Measurements from ENCODE around the gene NOTUM.
"Not testable (repeated sequence)": the region's sequence is repeated elsewhere in the genome, so short reads cannot be mapped to it uniquely, and the experiment has no call there.

NOTUM gene

DNA sequence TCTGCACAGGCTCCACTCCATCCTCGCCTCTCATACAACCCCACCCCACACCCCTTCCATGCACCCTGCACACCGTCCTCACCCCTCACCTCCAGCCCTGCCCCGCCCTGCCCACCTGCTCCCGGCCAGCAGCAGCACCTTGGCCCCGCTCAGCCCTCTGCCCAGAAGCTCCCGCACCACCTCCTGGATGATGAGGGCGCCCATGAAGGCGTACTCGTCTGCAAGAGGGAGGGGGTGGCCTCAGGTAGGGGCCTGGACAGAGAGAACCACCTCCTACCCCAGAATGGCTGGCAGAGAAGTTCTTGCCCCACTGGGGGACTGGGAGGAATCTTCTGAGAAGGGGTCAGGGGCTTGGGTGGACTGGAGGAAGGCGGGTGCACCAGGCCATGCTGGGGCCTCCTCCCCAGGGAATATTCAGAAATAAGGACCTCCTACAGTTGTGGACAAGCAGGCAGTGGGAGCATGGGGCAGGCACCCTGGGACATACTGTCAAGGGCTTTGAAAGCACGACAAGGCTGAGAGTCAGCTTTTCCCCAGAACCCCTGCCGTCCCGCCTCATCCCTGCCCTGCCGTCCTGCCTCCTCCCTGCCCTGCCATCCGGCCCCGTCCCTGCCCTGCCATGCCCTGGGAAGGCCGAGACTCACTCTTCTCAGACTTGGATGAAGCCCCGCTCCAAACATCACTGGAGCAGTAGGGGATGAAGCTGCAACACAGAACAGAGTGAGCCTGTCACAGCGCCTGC lies 3.1 kb downstream of the NOTUM start:
- TF ChIP-seq YY1 (IDR thresholded peaks at IDR 0.05; ENCODE audit: insufficient read depth, insufficient read length), result no peak
- no peak for TF ChIP-seq ZNF274 (IDR thresholded peaks at IDR 0.05; ENCODE audit: low read depth, low read length)
- TF ChIP-seq SUZ12 (IDR thresholded peaks at IDR 0.05; ENCODE audit: extremely low read depth, insufficient read depth, insufficient read length), result no peak
- DNase-seq (ENCODE audit: low read depth, low spot score), result no peak
- Histone ChIP-seq H3K9me3 (ENCODE audit: insufficient read depth, low read length) (peaks cover 9% of the 10 kb centered on the region; the same call in 1 of the 2 replicates), H3K4me3 (ENCODE audit: insufficient read length, low read depth) (no peak overlapping the region), H3K4me1 (ENCODE audit: insufficient read depth, insufficient read length) (peaks cover 23% of the 10 kb centered on the region), H3K9ac (ENCODE audit: insufficient read length, low read depth) (peak overlapping the region; percentile 42), H3K36me3 (ENCODE audit: insufficient read depth, insufficient read length, low read length) (peaks cover 17% of the 10 kb centered on the region), H3K27me3 (ENCODE audit: insufficient read depth, insufficient read length) (peaks cover 45% of the 10 kb centered on the region)

DNA sequence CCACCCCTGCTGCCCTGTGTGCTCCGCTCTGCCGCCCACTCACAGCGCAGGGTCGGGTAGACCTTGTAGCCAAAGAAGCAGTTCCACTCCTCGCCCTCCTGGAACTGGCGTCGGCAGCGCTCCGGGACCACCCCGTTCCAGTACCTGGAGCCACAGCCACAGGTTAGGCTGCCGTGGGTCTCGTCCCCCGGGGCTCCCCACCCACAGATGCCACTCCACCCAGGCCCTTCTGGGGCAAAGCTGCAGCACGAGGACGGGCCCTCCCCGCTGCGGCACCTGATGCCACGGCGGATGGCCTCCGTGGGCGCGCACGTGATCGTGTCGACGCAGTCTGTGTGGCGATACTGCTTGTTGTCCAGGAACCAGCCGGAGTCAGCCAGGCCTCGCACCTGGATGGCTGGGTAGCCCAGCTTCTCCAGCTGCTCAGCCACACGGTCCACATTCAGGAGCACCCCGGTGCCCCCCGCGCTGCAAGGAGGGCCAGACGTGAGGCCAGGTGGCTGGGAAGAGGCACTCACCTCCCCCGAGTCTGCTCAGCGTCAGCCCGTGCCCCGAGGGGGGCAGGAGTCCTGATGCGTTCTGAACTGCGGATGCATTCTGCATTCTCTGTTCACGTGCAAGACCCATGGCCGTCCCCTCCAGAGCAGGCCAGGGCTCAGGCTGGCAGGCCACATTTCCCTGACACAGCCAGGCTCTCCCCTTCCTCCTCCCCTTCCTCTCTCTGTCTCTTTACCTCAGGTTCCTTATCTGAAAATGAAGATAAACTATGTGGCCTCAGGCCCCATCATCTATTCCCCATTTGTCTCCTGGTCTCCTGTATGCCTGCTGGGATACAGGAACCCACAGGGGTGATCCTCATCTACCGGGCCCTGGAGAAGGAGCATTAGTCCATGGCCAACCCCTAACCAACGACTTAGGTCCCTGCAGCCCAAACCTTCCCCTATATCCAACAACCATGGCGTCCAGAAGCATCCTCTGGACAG lies 4.1 kb downstream of the NOTUM start:
- H3K27me3 ChIP-seq (ENCODE audit: insufficient read depth, insufficient read length), result peaks cover 35% of the 10 kb centered on the region
- no peak for DNase-seq (ENCODE audit: low read depth, low spot score)
- peaks cover 21% of the 10 kb centered on the region for H3K4me1 ChIP-seq (ENCODE audit: insufficient read depth, insufficient read length)
- H3K9ac ChIP-seq (ENCODE audit: insufficient read length, low read depth), result peak overlapping the region; percentile 42
- H3K36me3 ChIP-seq (ENCODE audit: insufficient read depth, insufficient read length, low read length), result peaks cover 17% of the 10 kb centered on the region
- H3K9me3 ChIP-seq (ENCODE audit: insufficient read depth, low read length), result peaks cover 9% of the 10 kb centered on the region; the same call in 1 of the 2 replicates
- no peak overlapping the region for H3K4me3 ChIP-seq (ENCODE audit: insufficient read length, low read depth)
- no peak for TF ChIP-seq YY1 (IDR thresholded peaks at IDR 0.05; ENCODE audit: insufficient read depth, insufficient read length)
- TF ChIP-seq ZNF274 (IDR thresholded peaks at IDR 0.05; ENCODE audit: low read depth, low read length), result no peak
- no peak for TF ChIP-seq SUZ12 (IDR thresholded peaks at IDR 0.05; ENCODE audit: extremely low read depth, insufficient read depth, insufficient read length)

DNA sequence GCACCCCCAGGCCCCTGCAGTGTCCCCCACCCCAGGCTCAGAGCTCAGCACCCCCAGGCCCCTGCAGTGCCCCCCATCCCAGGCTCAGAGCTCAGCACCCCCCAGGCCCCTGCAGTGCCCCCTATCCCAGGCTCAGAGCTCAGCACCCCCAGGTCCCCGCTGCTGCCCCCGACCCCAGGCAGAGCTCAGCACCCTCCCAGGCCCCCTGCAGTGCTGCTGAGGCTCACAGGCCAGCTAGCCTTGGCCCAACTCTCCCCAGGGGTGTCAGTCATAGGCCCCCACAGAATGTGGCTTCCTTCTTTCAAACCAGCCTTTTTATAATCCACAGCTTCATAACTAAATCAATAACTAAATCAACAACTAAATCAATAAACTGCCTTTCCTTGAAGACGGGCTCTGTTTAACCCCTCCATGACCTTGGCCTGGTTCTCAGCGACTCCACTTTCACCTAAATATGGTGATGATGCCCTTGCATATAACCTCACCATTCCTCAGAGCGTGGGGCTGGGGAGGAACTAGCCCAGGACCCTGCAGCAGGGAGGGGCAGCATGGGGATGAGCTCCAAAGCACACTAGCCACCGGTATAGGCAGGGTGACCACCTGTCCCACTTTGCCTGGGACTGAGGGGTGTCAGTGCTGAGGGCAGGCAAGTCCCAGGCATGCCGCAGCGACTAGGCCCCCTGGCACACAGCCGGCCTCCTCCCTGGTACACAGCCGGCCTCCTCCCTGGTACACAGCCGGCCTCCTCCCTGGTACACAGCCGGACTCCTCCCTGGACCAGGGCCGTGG lies 5.0 kb downstream of the NOTUM start:
- Histone ChIP-seq H3K27me3 (ENCODE audit: insufficient read depth, insufficient read length) (peaks cover 30% of the 10 kb centered on the region), H3K4me1 (ENCODE audit: insufficient read depth, insufficient read length) (peaks cover 18% of the 10 kb centered on the region), H3K9ac (ENCODE audit: insufficient read length, low read depth) (peak overlapping the region; percentile 42), H3K9me3 (ENCODE audit: insufficient read depth, low read length) (peaks cover 9% of the 10 kb centered on the region; the same call in 1 of the 2 replicates), H3K4me3 (ENCODE audit: insufficient read length, low read depth) (no peak overlapping the region), H3K36me3 (ENCODE audit: insufficient read depth, insufficient read length, low read length) (peaks cover 17% of the 10 kb centered on the region)
- TF ChIP-seq YY1 (IDR thresholded peaks at IDR 0.05; ENCODE audit: insufficient read depth, insufficient read length) (no peak), SUZ12 (IDR thresholded peaks at IDR 0.05; ENCODE audit: extremely low read depth, insufficient read depth, insufficient read length) (no peak), ZNF274 (IDR thresholded peaks at IDR 0.05; ENCODE audit: low read depth, low read length) (no peak)
- no peak for DNase-seq (ENCODE audit: low read depth, low spot score)

DNA sequence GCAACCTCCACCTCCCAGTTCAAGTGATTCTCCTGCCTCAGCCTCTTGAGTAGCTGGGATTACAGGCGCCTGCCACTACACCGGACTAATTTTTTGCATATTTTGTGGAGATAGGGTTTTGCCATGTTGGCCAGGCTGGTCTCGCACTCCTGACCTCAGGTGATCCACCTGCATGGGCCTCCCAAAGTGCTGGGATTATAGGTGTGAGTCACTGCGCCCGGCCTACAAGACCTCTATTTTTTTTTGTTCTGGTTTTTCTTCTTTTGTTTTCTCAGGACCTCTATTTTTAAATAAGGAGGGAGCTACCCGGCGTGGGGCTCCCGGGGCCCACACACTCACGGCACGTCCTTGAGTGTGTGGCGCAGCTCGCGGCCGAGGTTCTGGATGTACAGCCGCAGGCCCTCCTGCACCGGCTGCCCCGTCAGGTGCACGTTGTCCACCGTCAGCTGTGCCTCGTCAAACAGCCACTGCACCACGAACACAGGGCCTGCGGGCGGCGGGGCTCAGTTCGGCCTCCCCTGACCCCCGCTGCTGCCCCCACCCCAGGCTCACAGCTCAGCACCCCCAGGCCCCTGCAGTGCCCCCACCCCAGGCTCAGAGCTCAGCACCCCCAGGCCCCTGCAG lies 5.8 kb downstream of the NOTUM start:
- Histone ChIP-seq H3K9me3 (ENCODE audit: insufficient read depth, low read length) (peaks cover 9% of the 10 kb centered on the region; the same call in 1 of the 2 replicates), H3K4me3 (ENCODE audit: insufficient read length, low read depth) (no peak overlapping the region), H3K27me3 (ENCODE audit: insufficient read depth, insufficient read length) (peaks cover 24% of the 10 kb centered on the region), H3K4me1 (ENCODE audit: insufficient read depth, insufficient read length) (peaks cover 18% of the 10 kb centered on the region), H3K36me3 (ENCODE audit: insufficient read depth, insufficient read length, low read length) (peaks cover 17% of the 10 kb centered on the region), H3K9ac (ENCODE audit: insufficient read length, low read depth) (no peak overlapping the region)
- DNase-seq (ENCODE audit: low read depth, low spot score), result no peak
- TF ChIP-seq ZNF274 (IDR thresholded peaks at IDR 0.05; ENCODE audit: low read depth, low read length) (no peak), YY1 (IDR thresholded peaks at IDR 0.05; ENCODE audit: insufficient read depth, insufficient read length) (no peak)

DNA sequence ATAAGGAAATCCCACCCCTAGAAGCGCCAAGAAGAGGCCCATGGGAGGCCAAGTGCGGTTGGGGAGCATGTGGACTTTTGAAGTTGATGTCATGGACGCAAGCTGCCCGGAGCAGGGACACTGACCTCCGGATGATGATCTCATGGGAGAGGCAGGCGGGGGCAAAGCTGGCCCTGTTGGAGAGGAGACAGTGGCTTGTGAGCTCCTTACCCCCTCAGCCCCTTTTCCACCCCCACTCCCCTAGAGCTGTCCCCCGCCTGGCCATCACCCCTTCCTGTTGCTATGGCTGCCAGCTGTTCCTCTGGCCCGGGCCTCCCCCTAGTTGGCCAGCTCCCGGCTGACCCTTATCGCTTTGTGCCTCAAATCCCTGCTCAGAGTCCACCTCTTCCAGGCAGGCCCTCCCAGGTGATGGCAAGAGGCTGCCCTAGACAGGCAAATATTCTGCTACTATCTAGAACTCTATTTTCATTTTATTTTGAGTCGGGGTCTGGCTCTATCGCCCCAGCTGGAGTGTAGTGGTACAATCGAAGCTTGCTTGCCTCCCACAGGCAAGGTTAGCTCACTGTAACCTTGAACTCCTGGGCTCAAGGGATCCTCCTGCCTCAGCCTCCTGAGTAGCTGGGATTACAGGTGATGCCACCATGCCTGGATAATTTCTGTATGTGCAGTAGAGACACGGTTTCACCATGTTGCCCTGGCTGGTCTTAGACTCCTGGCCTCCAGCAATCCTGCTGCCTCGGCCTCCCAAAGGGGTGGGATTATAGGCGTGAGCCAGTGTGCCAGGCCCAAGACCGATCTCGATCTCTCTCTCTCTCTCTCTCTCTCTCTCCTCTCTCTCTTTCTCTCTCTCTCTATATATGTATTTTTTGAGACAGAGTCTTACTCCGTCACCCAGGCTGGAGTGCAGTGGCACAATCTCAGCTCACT lies 6.6 kb downstream of the NOTUM start:
- H3K4me3 ChIP-seq (ENCODE audit: insufficient read length, low read depth), result no peak overlapping the region
- peaks cover 9% of the 10 kb centered on the region; the same call in 1 of the 2 replicates for H3K9me3 ChIP-seq (ENCODE audit: insufficient read depth, low read length)
- no peak for DNase-seq (ENCODE audit: low read depth, low spot score)
- H3K27me3 ChIP-seq (ENCODE audit: insufficient read depth, insufficient read length), result peaks cover 17% of the 10 kb centered on the region
- H3K9ac ChIP-seq (ENCODE audit: insufficient read length, low read depth), result no peak overlapping the region
- TF ChIP-seq ZNF274 (IDR thresholded peaks at IDR 0.05; ENCODE audit: low read depth, low read length) (no peak), SUZ12 (IDR thresholded peaks at IDR 0.05; ENCODE audit: extremely low read depth, insufficient read depth, insufficient read length) (no peak), YY1 (IDR thresholded peaks at IDR 0.05; ENCODE audit: insufficient read depth, insufficient read length) (no peak)
- peaks cover 17% of the 10 kb centered on the region for H3K36me3 ChIP-seq (ENCODE audit: insufficient read depth, insufficient read length, low read length)
- peaks cover 18% of the 10 kb centered on the region for H3K4me1 ChIP-seq (ENCODE audit: insufficient read depth, insufficient read length)

DNA sequence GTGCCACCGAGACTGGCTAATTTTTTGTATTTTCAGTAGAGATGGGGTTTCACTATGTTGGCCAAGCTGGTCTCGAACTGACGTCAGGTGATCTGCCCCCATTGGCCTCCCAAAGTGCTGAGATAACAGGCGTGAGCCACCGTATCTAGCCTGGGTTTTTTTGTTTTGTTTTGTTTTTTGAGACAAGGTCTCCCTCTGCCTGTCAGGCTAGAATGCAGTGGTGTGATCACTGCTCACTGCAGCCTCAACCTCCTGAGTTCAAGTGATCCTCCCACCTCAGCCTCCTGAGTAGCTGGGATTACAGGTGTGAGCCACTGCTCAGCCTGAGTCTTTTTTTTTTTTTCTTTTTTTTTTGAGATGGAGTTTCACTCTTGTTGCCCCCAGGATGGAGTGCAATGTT lies 7.5 kb downstream of the NOTUM start:
- not testable (repeated sequence) for H3K27me3 ChIP-seq (ENCODE audit: insufficient read depth, insufficient read length); DNase-seq (ENCODE audit: low read depth, low spot score); H3K9ac ChIP-seq (ENCODE audit: insufficient read length, low read depth); H3K4me3 ChIP-seq (ENCODE audit: insufficient read length, low read depth); H3K9me3 ChIP-seq (ENCODE audit: insufficient read depth, low read length)
- Histone ChIP-seq H3K4me1 (ENCODE audit: insufficient read depth, insufficient read length) (peaks cover 12% of the 10 kb centered on the region), H3K36me3 (ENCODE audit: insufficient read depth, insufficient read length, low read length) (peaks cover 11% of the 10 kb centered on the region)

All from NT2/D1 (cell line).